NCI-H345 (cell line): ENCODE measurements around the gene LRMDA.

ENCODE experiments used
- DNase-seq: peaks from one replicate; lab custom pipeline; 2025; lab: John Stamatoyannopoulos, UW

The LRMDA gene

DNA sequence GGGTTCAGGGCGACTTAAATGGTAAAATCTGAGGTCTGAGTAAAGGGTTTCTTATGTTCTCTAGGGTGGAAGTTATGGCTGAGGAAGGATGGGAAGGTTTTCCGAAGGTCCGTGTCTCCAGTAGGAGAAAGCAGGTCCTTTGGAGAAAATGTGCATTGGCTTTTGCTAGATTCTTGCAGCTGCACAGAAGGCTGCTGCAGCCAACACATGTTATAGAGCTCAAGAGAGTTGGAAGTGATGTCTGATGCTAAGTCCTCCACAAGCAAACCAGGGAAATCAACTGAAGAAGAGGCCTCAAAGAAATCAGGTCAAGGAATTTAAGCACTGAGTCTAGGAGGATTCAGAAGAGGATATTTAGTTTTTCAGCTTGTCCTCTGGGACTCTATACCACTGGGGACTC, 404.6 kb downstream of the LRMDA start:
- no peak for DNase-seq

GRCh38 chr10:75838486-75838885, 407.1 kb downstream of the LRMDA start:
- no peak for DNase-seq

- DNase-seq: peak; percentile 15
These were observed 407.6 kb downstream of the LRMDA start for GRCh38 chr10:75839020-75839419.

- DNase-seq: peak; percentile 17
These were observed 409.8 kb downstream of the LRMDA start for GRCh38 chr10:75841266-75841665.

GRCh38 chr10:75845176-75845947, 413.9 kb downstream of the LRMDA start:
- DNase-seq: no peak

DNA sequence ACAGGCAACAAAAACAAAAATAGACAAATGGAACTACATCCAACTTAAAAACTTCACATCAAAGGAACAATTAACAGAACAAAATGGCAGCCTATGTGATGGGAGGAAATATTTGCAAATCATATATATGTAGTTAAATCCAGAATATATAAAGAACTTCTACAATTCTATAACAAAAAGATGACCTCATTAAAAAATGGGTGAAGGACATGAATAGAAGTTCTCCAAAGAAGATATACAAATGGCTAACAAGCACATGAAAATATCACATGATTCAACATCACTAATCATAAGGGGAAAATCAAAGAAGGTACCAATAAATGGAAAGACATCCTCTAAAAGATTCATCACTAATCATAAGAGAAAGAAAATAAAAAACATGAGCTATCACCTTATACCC, 416.1 kb downstream of the LRMDA start:
- no peak for DNase-seq

DNA sequence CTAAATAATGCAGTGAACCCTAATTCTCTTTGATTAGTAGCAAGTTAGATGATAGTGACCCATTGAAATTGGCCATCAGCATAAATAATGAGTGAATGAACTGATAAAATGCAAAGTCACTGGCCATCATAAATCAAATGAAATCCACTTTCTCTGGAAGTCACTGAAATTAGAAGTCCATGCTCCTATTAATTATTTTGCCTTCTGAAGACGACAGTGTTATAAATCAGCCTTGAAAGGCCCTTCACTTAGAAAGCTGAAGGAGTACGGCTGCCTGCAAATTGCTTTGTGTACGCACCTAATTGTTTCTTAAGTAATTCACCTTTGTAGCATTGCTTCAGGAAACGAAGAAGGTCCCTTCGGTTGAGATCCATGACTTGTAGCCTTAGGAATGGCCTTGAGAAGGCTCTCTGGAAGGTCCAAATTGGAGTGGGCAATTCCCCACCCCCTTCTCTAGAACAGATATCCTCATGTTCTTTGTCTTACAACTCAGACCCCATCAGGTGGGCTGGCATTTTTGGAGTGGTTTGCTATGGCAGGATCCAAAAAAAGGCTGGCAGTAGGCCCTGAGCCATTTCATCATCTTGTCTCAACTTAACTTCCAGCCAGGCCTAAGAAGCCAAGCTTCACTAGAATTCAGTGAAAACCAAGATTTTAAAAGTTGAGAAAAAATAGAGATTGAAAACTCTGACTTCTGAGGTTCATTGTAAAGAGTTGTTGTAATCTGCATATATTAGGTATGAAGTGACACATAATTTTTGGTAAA, 420.3 kb downstream of the LRMDA start:
- no peak for DNase-seq

- no peak for DNase-seq
These were observed 421.5 kb downstream of the LRMDA start for GRCh38 chr10:75852851-75853484.

DNA sequence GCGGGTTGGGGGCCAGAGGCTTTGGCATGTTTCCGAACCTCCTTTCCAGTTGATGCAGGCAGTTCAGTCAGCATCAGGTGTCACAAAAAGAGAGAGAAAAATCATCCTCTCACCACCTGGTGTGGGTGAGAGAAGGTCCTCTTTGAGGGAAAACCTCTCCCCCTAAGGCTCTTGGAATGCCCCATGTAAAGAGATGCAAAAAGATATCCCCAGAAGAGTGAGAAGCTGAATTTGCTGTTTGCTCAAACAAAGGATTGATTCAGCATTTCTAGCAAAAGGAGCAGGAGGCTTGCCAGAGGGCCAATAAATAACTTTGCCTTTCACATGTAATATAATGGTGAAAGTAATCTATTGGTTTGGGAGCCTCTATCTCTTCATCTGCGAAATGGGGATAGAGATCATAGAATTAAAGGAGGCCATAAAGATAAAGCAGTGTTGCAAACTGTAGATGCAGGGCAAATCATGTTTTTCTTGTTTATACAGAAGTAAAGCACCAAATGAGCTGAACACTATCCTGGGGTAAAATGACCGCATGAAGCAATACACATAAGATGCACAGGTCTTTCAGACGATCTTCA, 425.9 kb downstream of the LRMDA start:
- no peak for DNase-seq

DNA sequence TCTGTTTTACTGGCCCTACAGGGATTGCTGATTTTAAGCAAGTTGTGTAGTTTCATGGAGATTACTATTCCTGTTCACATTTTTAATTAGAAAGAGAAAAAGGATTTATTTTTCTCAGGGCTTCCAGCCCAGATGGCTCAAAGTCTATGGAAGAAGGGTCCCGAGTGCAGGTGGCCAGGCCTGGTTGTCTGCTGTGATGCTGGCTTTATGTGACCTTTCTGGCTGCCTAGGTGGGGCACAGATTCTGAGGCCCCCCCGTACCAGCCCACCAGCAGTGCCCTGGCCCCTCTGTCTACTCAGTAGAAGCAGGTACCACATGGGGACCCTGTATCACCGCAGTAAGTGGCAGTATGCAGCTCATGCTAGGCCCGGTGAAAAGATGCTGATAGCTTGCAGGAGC, 426.5 kb downstream of the LRMDA start:
- no peak for DNase-seq

GRCh38 chr10:75858339-75858738, 426.9 kb downstream of the LRMDA start:
- no peak for DNase-seq

- no peak for DNase-seq
These were observed 427.7 kb downstream of the LRMDA start for GRCh38 chr10:75859141-75859540.

- DNase-seq: no peak
These were observed 428.6 kb downstream of the LRMDA start for GRCh38 chr10:75860009-75860408.

- DNase-seq: no peak
These were observed 430.2 kb downstream of the LRMDA start for GRCh38 chr10:75861582-75861981.

GRCh38 chr10:75862935-75863334, 431.5 kb downstream of the LRMDA start:
- no peak for DNase-seq

- no peak for DNase-seq
These were observed 433.3 kb downstream of the LRMDA start for GRCh38 chr10:75864717-75865116.

DNA sequence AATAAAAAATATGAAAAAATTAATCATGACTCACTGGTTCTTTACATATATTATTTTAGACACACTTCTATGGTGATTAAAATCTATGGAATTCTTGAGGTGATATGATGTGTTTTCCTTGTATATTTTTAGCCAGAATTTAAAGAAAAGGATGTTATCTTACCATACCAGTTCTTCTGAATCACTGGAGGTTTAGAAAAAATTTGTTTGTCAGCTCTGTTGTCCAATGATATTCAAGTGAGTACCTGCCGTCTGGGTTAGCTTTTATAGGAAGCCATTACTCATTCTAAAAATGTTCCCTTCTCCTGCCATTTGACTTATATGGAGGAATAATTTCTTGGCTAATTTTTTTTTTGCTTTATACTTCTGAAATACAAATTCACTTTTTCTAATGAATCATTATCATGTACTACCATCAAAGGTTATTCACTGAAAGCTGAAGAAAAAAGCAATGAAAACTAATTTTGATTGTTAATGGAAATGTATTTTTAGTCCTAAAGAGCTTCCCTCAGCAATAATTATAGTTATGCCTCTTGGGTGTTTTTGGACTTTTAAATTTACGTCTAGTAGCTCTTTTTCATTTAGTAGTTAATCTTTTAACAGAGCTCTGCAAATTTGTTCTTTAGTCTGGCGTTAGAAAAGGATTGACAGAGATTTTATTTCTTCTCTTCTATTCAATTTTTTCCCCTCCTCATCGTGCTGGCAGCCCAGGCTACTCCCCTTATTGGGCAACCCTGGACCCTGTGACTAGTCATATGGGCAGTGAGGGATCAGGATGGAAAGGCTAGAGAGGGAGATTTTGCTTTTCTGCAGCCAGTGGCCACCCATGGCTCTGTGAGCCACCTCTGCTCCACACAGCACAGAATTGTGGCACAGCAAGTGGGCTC, 434.2 kb downstream of the LRMDA start:
- no peak for DNase-seq

- DNase-seq: no peak
These were observed 434.8 kb downstream of the LRMDA start for GRCh38 chr10:75866300-75866625.

DNA sequence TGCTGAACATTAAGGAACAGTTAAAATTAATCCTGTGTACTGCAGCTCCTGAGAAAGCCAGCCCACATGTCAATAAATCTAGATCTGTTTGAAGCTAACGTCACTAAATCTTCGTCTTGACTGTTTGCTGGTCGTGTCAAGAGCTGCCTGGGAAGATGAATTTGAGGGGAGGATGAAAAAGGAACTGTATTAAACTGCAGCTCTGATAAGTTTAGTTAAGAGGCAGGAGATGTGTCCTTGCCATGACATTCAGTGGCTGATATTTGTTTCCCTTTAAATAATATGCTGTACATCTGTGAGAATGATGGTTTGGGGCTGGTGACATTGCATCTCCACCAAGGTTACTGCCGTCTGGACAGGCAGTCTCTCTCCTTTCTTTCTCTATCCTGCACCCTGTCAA, 435.3 kb downstream of the LRMDA start:
- no peak for DNase-seq

DNA sequence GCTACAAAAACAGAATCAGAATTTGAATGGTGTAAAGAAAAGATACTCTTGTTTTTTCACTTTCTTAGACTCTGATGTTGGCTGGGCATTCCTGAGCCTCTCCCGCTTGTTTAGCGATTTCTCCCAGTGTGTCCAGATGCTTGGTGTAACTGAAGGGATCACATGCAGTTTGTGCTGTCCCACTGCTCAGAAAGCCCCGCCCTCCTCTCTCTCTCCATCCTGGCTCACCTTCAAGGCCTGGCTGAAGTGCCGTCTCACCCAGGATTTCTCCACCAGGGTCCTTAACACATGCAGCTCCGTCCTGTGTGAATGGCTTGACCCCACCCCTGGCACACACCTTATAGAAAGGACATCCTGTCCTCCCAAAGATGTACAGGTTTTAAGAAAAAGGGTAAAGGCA, 437.1 kb downstream of the LRMDA start:
- no peak for DNase-seq

GRCh38 chr10:75870039-75870645, 438.7 kb downstream of the LRMDA start:
- DNase-seq: no peak
